Osteoblast (primary cell): ENCODE results near the gene PANK1. TPM values are rescaled to one million over a fixed set of nuclear protein-coding genes. Genes with fewer than 3 reads are reported as not detected.

Experiments
- DNase-seq: peaks from one replicate; pipeline ENCODE4 v3.0.0; 2011; ENCODE audit warnings: low spot score, mixed read lengths; ENCODE audit not compliant: insufficient read length; ENCODE audit errors: missing footprints
- H2AFZ ChIP-seq: 2 replicates; pipeline ENCODE4 v1.6.0; 2011; ENCODE audit warnings: mild to moderate bottlenecking, low read length
- H3K27ac ChIP-seq: 2 replicates; pipeline ENCODE4 v1.5.1; 2011; ENCODE audit warnings: mild to moderate bottlenecking, low read depth, low read length, moderate library complexity
- H3K27me3 ChIP-seq: 2 replicates; pipeline ENCODE4 v1.6.0; 2012; ENCODE audit warnings: mild to moderate bottlenecking, control low read depth, inconsistent platforms, low read length, moderate library complexity; ENCODE audit not compliant: insufficient read depth
- H3K36me3 ChIP-seq: 2 replicates; pipeline ENCODE4 v1.5.1; 2011; ENCODE audit warnings: mild to moderate bottlenecking, low read length, control low read depth, moderate library complexity; ENCODE audit not compliant: insufficient read depth
- H3K4me1 ChIP-seq: 2 replicates; pipeline ENCODE4 v1.5.1; 2011; ENCODE audit warnings: mild to moderate bottlenecking, low read length, control low read depth, moderate library complexity; ENCODE audit not compliant: insufficient read depth
- H3K4me2 ChIP-seq: 2 replicates; pipeline ENCODE4 v1.6.0; 2011; ENCODE audit warnings: mild to moderate bottlenecking, low read length; ENCODE audit not compliant: insufficient read depth
- H3K4me3 ChIP-seq: fragments of 200-600 bp; sonication (generic); 3 replicates; pipeline ENCODE4 v1.5.1; 2012; ENCODE audit warnings: mild to moderate bottlenecking, low read length, inconsistent platforms; ENCODE audit not compliant: insufficient read depth
- H3K79me2 ChIP-seq: 2 replicates; pipeline ENCODE4 v1.6.0; 2012; ENCODE audit warnings: mild to moderate bottlenecking, low read length, control low read depth, inconsistent platforms; ENCODE audit not compliant: insufficient read depth
- H3K9me3 ChIP-seq: 2 replicates; pipeline ENCODE4 v1.5.1; 2011; ENCODE audit warnings: low read depth, low read length, control low read depth
- H4K20me1 ChIP-seq: 2 replicates; pipeline ENCODE4 v1.6.0; 2012; ENCODE audit warnings: mild to moderate bottlenecking, low read length, control low read depth; ENCODE audit not compliant: insufficient read depth
- total RNA-seq: library from RNA; depleted of rRNA; stranded (reverse); fragments of >200 nt; gene quantifications from 2 replicates; pipeline ENCODE4 v1.2.3, GENCODE V29; 2012
- TF ChIP-seq, protein P1 (sequence below): IDR thresholded peaks from 2 replicates; pipeline ENCODE4 v1.5.1; 2011; ENCODE audit warnings: mild to moderate bottlenecking, low read depth, low read length, moderate library complexity; ENCODE audit errors: extremely low read depth

Gene PANK1
- total RNA-seq, 1 donor: 5.8 TPM

DNA sequence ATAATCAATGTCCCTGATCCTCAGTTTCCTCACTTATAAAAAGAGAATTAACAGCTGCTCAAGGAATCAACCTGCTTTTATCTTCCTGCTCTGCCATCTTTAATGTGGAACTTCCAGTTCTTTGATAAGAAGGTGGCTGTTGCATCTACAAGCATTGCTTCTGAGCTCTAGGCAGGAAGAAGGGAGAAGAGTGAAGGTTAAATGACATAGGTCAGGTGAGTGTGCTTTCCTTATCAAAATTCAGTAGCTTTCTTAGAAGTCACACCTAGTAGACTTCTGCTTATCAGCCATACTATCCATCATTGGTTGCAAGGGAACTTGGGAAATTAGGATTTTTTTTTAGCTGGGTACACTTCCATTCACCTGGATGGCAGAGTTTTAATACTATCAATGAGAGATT is 32.3 kb upstream of the PANK1 start:
- Histone ChIP-seq H3K36me3 (no peaks in the 10 kb centered on the region), H3K27me3 (no peaks in the 10 kb centered on the region), H4K20me1 (no peaks in the 10 kb centered on the region), H3K79me2 (no peaks in the 10 kb centered on the region), H2AFZ (no peak overlapping the region), H3K9me3 (no peaks in the 10 kb centered on the region), H3K4me2 (no peak overlapping the region), H3K27ac (no peak overlapping the region), H3K4me1 (no peaks in the 10 kb centered on the region), H3K4me3 (no peak overlapping the region)
- no peak for DNase-seq
- TF ChIP-seq, protein P1, sequence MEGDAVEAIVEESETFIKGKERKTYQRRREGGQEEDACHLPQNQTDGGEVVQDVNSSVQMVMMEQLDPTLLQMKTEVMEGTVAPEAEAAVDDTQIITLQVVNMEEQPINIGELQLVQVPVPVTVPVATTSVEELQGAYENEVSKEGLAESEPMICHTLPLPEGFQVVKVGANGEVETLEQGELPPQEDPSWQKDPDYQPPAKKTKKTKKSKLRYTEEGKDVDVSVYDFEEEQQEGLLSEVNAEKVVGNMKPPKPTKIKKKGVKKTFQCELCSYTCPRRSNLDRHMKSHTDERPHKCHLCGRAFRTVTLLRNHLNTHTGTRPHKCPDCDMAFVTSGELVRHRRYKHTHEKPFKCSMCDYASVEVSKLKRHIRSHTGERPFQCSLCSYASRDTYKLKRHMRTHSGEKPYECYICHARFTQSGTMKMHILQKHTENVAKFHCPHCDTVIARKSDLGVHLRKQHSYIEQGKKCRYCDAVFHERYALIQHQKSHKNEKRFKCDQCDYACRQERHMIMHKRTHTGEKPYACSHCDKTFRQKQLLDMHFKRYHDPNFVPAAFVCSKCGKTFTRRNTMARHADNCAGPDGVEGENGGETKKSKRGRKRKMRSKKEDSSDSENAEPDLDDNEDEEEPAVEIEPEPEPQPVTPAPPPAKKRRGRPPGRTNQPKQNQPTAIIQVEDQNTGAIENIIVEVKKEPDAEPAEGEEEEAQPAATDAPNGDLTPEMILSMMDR: no peak

DNA sequence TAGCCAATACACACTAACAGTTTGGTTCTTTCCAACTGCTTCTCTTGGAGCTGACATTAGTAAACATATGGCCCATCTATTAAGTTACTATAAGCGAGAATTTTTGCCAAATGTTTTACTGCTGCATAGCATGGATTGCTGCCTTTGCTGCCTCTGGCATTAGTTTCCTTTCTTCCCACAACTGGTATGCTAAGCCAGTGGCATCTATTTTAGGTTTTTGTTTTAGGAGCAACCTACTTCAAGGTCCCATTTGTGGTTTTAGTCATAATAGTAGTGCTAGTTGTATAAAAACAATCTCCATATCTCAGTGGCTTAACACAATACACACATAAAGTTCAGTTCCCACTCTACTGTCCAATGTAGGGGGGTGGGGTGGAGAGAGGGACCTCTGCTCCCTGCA is 25.9 kb upstream of the PANK1 start:
- TF ChIP-seq, protein P1: no peak
- Histone ChIP-seq H3K4me1 (no peaks in the 10 kb centered on the region), H3K27me3 (no peaks in the 10 kb centered on the region), H3K79me2 (no peaks in the 10 kb centered on the region), H4K20me1 (no peaks in the 10 kb centered on the region), H3K4me3 (no peak overlapping the region), H3K9me3 (no peaks in the 10 kb centered on the region), H2AFZ (no peak overlapping the region), H3K36me3 (no peaks in the 10 kb centered on the region), H3K27ac (no peak overlapping the region), H3K4me2 (no peak overlapping the region)
- DNase-seq: no peak

DNA sequence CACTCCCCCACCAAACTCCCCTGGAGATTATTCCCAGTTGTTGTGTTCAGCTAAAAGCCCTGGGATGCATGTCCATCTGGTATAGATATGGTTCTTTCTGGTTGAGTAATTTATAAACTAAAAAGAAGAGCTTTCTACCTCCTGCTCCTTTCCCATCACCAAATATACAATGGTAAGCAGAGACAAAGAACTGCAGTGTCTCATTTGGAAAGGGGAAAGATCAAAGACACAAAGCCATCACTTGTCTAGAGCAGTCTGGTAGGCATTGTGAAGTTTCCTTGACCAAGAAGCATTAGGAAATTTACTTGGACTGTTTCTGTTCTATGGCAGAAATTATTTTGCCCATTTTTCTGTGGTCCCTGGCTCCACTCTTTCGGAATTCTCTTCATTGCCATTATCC is 24.9 kb upstream of the PANK1 start:
- DNase-seq: no peak
- H3K36me3 ChIP-seq: no peaks in the 10 kb centered on the region
- H2AFZ ChIP-seq: no peak overlapping the region
- no peaks in the 10 kb centered on the region for H3K4me1 ChIP-seq
- no peak overlapping the region for H3K4me3 ChIP-seq
- TF ChIP-seq, protein P1: no peak
- no peaks in the 10 kb centered on the region for H3K79me2 ChIP-seq
- H3K27ac ChIP-seq: no peak overlapping the region
- no peaks in the 10 kb centered on the region for H3K9me3 ChIP-seq
- no peak overlapping the region for H3K4me2 ChIP-seq
- H3K27me3 ChIP-seq: no peaks in the 10 kb centered on the region
- H4K20me1 ChIP-seq: no peaks in the 10 kb centered on the region

DNA sequence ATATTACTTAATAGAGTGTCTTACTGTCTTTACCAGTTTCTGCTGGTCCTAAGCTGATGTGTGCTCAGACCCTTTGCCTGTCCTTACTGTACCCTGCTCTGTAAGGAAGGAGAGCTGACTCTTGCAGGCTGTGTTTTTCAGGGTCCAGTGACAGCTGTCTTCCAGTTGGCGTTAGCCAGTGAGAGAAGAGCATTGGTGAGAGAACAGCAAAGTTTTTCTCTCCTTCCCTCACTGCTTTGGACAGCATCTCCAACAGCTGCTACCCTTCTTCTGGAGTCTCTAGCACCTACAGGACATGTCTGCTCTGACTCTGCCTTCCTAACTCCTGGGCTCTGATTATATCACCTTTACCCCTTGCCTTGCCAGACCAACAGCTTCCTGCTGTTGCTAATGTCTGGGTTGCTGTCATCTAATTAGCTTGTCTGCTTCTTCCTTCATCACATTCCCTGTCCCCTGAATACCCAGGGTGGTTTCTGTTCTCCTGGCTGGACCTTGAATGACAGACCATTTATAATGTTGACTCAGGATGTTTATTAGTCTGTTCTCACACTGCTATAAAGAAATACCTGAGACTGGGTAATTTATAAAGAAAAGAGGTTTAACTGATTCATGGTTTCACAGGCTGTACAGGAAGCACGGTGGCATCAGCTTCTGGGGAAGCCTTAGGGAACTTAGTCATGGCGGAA is 23.5 kb upstream of the PANK1 start:
- no peaks in the 10 kb centered on the region for H3K79me2 ChIP-seq
- no peaks in the 10 kb centered on the region for H4K20me1 ChIP-seq
- TF ChIP-seq, protein P1: no peak
- no peaks in the 10 kb centered on the region for H3K36me3 ChIP-seq
- H3K9me3 ChIP-seq: no peaks in the 10 kb centered on the region
- H3K4me1 ChIP-seq: no peaks in the 10 kb centered on the region
- DNase-seq: no peak
- H2AFZ ChIP-seq: no peak overlapping the region
- H3K4me3 ChIP-seq: no peak overlapping the region
- no peaks in the 10 kb centered on the region for H3K27me3 ChIP-seq
- H3K4me2 ChIP-seq: no peak overlapping the region
- H3K27ac ChIP-seq: no peak overlapping the region
